Activated T-cell treated with anti-CD3 and anti-CD28 coated beads, Interleukin-2, amount 50 U/mL, for 72 hours (primary cell): Measurements from ENCODE around the gene CABP5. TPM values are rescaled to one million over a fixed set of nuclear protein-coding genes. Genes with fewer than 3 reads are reported as not detected.

Experiments
- ATAC-seq, 2 donors: fragments of 150-1000 bp; cut with Tn5 transposase; replicated peaks in 1 of 2; 2 replicates each; pipeline ENCODE4 v1.10.0; 2021; ENCODE audit warnings: moderate library complexity in 2 of 2, mild to moderate bottlenecking in 1 of 2
- DNase-seq, 2 donors: peaks; one replicate each; pipeline ENCODE4 v3.0.0; 2021 to 2022; ENCODE audit warnings: mixed read lengths in 1 of 2
- H3K27ac Mint-ChIP-seq: one replicate; pipeline ENCODE4 v1.8.0; 2022; ENCODE audit warnings: mild to moderate bottlenecking, moderate library complexity, mixed read lengths
- H3K27me3 Mint-ChIP-seq: one replicate; pipeline ENCODE4 v1.8.0; 2022; ENCODE audit warnings: low read depth, mixed read lengths
- H3K36me3 Mint-ChIP-seq, 2 donors: one replicate each; pipeline ENCODE4 v1.8.0; 2022; ENCODE audit warnings: mixed read lengths in 2 of 2, mild to moderate bottlenecking in 1 of 2; ENCODE audit not compliant: insufficient read depth in 2 of 2
- H3K4me1 Mint-ChIP-seq: one replicate; pipeline ENCODE4 v1.8.0; 2022; ENCODE audit warnings: low read depth, mixed read lengths
- H3K4me3 Mint-ChIP-seq, 2 donors: one replicate each; pipeline ENCODE4 v1.8.0; 2022; ENCODE audit warnings: mild to moderate bottlenecking in 2 of 2, mixed read lengths in 2 of 2, moderate library complexity in 2 of 2
- H3K9me3 Mint-ChIP-seq, 2 donors: one replicate each; pipeline ENCODE4 v1.8.0; 2022; ENCODE audit warnings: mixed read lengths in 2 of 2
- total RNA-seq, 2 donors: library from RNA; stranded (reverse); gene quantifications; one replicate each; pipeline ENCODE4 v1.2.3, GENCODE V29; 2022

CABP5 gene
- total RNA-seq, 2 donors from 2014 or later = not detected

DNA sequence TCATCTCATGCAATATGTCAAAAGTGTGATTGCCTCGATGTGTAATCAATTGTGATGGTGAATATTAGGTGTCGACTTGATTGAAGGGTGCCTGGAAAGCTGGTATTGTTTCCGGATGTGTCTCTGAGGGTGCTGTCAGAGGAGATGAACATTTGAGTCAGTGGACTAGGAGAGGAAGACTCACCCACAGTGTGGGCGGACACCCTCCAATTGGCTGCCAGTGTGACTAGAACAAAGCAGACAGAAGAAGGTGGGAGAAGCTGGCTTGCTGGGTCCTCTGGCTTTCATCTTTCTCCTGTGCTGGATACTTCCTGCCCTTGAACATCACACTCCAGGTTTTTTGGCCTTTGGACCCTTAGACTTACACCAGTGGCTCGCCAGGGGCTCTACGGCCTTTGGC lies 15.5 kb upstream of the CABP5 start:
- Mint-ChIP-seq H3K36me3 (peaks cover 1 to 2% of the 10 kb centered on the region in 2 donors), H3K4me1 (peaks cover 4% of the 10 kb centered on the region), H3K9me3 (no peaks in the 10 kb centered on the region), H3K27me3 (peaks cover 17% of the 10 kb centered on the region), H3K4me3 (no peak overlapping the region), H3K27ac (no peak overlapping the region)
- DNase-seq (no peak), ATAC-seq (no peak)

- H3K4me3 Mint-ChIP-seq = no peak overlapping the region
- H3K27ac Mint-ChIP-seq = no peak overlapping the region
- H3K36me3 Mint-ChIP-seq = peaks cover 2% of the 10 kb centered on the region in 2 donors
- no peak for DNase-seq
- peaks cover 0 to 2% of the 10 kb centered on the region in 2 donors for H3K9me3 Mint-ChIP-seq
- H3K27me3 Mint-ChIP-seq = peaks cover 7% of the 10 kb centered on the region
- no peaks in the 10 kb centered on the region for H3K4me1 Mint-ChIP-seq
- no peak for ATAC-seq
Measured at GRCh38 chr19:48053856-48054255, 10.0 kb upstream of the CABP5 start.

DNA sequence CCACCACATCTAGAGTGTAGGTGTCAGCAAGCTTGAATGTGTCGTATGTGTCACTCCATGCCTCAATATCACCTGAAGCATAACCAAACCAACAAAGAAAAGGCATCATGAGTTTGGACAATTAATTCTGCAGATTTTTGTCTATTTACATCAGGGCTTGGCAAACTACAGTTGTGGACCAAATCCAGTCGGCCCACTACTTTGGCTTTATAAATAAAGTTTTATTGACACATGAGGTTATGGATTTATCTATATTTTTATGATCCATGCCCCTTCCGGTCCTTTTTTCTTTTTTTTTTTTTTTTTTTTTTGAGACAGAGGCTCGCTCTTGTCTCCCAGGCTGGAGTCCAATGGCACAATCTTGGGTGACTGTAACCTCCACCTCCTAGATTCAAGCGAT lies 9.2 kb upstream of the CABP5 start:
- DNase-seq (no peak), ATAC-seq (no peak)

DNA sequence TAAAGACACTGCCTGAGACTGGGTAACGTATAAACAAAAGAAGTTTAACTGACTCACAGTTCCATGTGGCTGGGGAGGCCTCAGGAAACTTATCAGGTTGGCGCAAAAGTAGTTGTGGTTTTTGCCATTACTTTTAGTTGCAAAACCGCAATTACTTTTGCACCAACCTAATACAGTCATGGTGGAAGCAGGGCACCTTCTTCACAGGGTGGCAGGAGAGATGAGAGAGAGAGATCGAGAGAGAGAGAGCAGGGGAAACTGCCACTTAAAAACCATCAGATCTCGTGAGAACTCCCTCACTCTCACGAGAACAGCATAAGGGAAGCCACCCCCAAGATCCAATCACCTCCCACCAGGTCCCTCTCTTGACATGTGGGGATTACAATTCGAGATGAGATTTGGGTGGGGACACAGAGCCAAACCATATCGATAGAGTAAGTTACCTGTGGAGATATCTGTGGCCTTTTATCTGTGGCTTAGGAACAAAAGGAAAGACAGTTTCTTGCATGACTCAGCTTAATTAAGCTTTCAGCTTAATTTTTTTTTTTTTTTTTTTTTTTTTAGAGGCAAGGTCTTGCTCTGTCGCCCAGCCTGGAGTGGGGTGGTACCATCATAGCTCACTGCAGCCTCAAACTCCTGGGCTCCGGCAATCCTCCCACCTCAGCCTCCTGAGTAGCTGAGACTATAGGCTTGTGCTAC lies 7.6 kb upstream of the CABP5 start:
- Mint-ChIP-seq H3K36me3 (peaks cover 2% of the 10 kb centered on the region in 2 donors), H3K4me1 (no peaks in the 10 kb centered on the region), H3K27me3 (peaks cover 7% of the 10 kb centered on the region), H3K27ac (no peak overlapping the region), H3K9me3 (peaks cover 0 to 2% of the 10 kb centered on the region in 2 donors), H3K4me3 (no peak overlapping the region)
- DNase-seq (no peak), ATAC-seq (no peak)

More for the DNA sequence above, 9.2 kb upstream of the CABP5 start:
- peaks cover 7% of the 10 kb centered on the region for H3K27me3 Mint-ChIP-seq
- no peaks in the 10 kb centered on the region for H3K4me1 Mint-ChIP-seq
- H3K27ac Mint-ChIP-seq = no peak overlapping the region
- peaks cover 2% of the 10 kb centered on the region in 2 donors for H3K36me3 Mint-ChIP-seq
- no peak overlapping the region for H3K4me3 Mint-ChIP-seq
- H3K9me3 Mint-ChIP-seq = peaks cover 0 to 2% of the 10 kb centered on the region in 2 donors

DNA sequence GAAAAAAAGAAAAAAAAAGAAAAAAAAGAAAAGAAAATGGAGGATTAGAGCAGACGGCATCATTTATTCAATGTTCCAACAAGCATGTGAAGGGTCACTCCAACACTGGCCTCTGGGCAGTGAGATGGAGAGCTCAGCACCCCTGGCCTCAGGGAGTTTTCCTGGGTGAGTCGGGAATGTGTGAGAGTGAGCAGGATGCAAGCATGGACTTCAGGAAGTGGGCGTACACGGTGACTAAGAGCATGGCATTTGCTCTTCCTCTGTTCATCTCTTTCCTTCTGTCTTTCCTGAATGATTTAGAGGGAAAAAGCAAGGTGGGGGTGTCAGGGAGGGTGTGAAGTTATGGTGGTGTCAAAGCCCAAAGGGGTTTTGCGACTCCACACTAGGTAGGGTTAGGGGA lies 682 bp upstream of the CABP5 start:
- Mint-ChIP-seq H3K27ac (no peak overlapping the region), H3K27me3 (peaks cover 35% of the 10 kb centered on the region)

GRCh38 chr19:48041877-48042580 lies 1.9 kb downstream of the CABP5 start:
- peaks cover 0 to 3% of the 10 kb centered on the region in 2 donors for H3K36me3 Mint-ChIP-seq
- no peak overlapping the region for H3K27ac Mint-ChIP-seq

More for the DNA sequence above, 682 bp upstream of the CABP5 start:
- Mint-ChIP-seq H3K9me3 (peaks cover 4 to 5% of the 10 kb centered on the region in 2 donors), H3K4me3 (no peak overlapping the region), H3K4me1 (no peaks in the 10 kb centered on the region), H3K36me3 (no peaks in the 10 kb centered on the region)
- ATAC-seq (no peak), DNase-seq (no peak)

DNA sequence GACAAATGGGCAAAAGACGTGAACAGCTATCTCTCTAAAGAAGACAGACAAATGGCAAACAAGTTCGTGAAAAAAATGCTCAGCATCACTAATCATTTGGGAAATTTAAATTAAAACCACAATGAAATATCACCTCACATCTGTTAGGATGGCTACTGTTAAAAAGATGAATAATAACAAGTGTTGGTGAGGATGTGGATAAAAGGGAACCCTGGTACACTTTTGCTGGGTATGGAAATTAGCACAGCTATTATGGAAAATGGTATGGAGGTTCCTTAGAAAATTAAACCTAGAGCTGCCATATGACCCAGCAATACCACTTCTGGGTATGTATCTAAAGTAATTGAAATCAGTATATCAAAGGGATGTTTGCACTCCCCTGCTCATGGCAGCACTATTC lies 7.1 kb downstream of the CABP5 start:
- DNase-seq (no peak), ATAC-seq (no peak)
- Mint-ChIP-seq H3K27ac (no peak overlapping the region), H3K27me3 (peaks cover 20% of the 10 kb centered on the region), H3K9me3 (peaks cover 0 to 4% of the 10 kb centered on the region in 2 donors), H3K4me1 (no peaks in the 10 kb centered on the region), H3K4me3 (no peak overlapping the region), H3K36me3 (peaks cover 0 to 6% of the 10 kb centered on the region in 2 donors)

More at GRCh38 chr19:48041877-48042580, 1.9 kb downstream of the CABP5 start:
- Mint-ChIP-seq H3K27me3 (peaks cover 35% of the 10 kb centered on the region), H3K4me3 (no peak overlapping the region), H3K4me1 (no peaks in the 10 kb centered on the region), H3K9me3 (peaks cover 4 to 5% of the 10 kb centered on the region in 2 donors)
- ATAC-seq (no peak), DNase-seq (no peak)

DNA sequence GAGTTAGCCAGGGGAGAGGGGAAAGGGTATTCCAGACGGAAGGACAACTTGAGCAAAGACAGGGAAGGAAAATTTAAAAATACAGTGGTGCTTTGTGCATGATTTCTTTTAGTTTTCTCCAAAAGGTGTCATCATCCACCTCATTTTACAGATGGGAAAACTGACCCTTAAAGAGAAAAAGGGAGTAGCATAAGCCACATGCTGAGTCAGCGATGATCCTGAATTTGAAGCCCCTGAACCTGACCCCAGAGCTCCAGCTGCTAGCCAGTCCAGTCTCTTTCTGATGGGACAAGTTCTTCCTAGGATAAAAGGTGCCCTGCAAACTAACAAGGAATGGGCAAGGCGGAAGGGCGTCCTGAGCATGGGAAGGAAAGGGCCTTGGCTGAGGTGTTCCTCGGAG lies 10.3 kb downstream of the CABP5 start:
- H3K27ac Mint-ChIP-seq = no peak overlapping the region
- peaks cover 0 to 4% of the 10 kb centered on the region in 2 donors for H3K9me3 Mint-ChIP-seq
- peaks cover 0 to 3% of the 10 kb centered on the region in 2 donors for H3K36me3 Mint-ChIP-seq
- no peak overlapping the region for H3K4me3 Mint-ChIP-seq
- ATAC-seq = no peak
- H3K4me1 Mint-ChIP-seq = no peaks in the 10 kb centered on the region
- H3K27me3 Mint-ChIP-seq = no peaks in the 10 kb centered on the region
- DNase-seq = no peak

DNA sequence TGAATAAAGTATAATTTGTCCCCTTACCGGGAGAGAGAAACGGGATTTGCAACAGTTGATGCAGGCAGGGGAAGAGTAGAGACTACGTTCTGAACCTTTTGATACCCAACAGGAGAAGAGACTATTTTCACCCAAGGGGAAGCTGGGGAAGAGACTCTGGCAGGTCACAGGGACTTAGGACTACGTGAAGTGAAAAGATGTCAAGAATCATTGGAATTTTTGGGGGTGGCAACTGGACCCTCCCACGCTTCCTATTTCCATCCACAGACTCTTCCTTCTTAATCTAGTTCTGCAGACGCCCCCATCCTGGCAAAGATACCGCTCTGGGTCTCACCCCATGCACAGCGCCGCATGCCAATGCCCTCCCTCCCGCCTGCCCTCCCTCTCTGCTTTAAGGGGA lies 13.8 kb downstream of the CABP5 start:
- Mint-ChIP-seq H3K4me1 (no peaks in the 10 kb centered on the region), H3K27ac (no peak overlapping the region), H3K36me3 (no peaks in the 10 kb centered on the region), H3K9me3 (no peaks in the 10 kb centered on the region), H3K4me3 (no peak overlapping the region), H3K27me3 (peaks cover 25% of the 10 kb centered on the region)
- ATAC-seq (no peak), DNase-seq (no peak)

- ATAC-seq = no peak
- no peaks in the 10 kb centered on the region for H3K36me3 Mint-ChIP-seq
- H3K4me1 Mint-ChIP-seq = no peaks in the 10 kb centered on the region
- peaks cover 31% of the 10 kb centered on the region for H3K27me3 Mint-ChIP-seq
- H3K4me3 Mint-ChIP-seq = no peak overlapping the region
- H3K27ac Mint-ChIP-seq = no peak overlapping the region
- H3K9me3 Mint-ChIP-seq = no peaks in the 10 kb centered on the region
- DNase-seq = no peak
Measured at GRCh38 chr19:48029431-48029830, 14.4 kb downstream of the CABP5 start.

- Mint-ChIP-seq H3K27ac (no peak overlapping the region), H3K4me1 (no peaks in the 10 kb centered on the region), H3K36me3 (no peaks in the 10 kb centered on the region), H3K27me3 (peaks cover 48% of the 10 kb centered on the region), H3K9me3 (no peaks in the 10 kb centered on the region), H3K4me3 (no peak overlapping the region)
- ATAC-seq (no peak), DNase-seq (no peak)
Measured at GRCh38 chr19:48025480-48025879, 18.4 kb downstream of the CABP5 start.

GRCh38 chr19:48023518-48023917 lies 20.4 kb downstream of the CABP5 start:
- peaks cover 55% of the 10 kb centered on the region for H3K27me3 Mint-ChIP-seq
- no peaks in the 10 kb centered on the region for H3K4me1 Mint-ChIP-seq
- H3K36me3 Mint-ChIP-seq = no peaks in the 10 kb centered on the region
- ATAC-seq (no peak), DNase-seq (no peak)
- H3K4me3 Mint-ChIP-seq = no peak overlapping the region
- H3K9me3 Mint-ChIP-seq = no peaks in the 10 kb centered on the region
- no peak overlapping the region for H3K27ac Mint-ChIP-seq

- H3K4me1 Mint-ChIP-seq = no peaks in the 10 kb centered on the region
- peaks cover 51% of the 10 kb centered on the region for H3K27me3 Mint-ChIP-seq
- H3K36me3 Mint-ChIP-seq = no peaks in the 10 kb centered on the region
- no peak for ATAC-seq
- H3K4me3 Mint-ChIP-seq = no peak overlapping the region
- no peak for DNase-seq
- no peak overlapping the region for H3K27ac Mint-ChIP-seq
- H3K9me3 Mint-ChIP-seq = no peaks in the 10 kb centered on the region
Measured at GRCh38 chr19:48023011-48023410, 20.9 kb downstream of the CABP5 start.
